SH-SY5Y (cell line): Measurements from ENCODE around the gene TMEM231.

Experiments used
- GATA2 ChIP-seq: IDR thresholded peaks from 2 replicates; pipeline ENCODE4 v1.6.1; 2011; ENCODE audit warnings: mild to moderate bottlenecking, low read depth, low read length
- GATA3 ChIP-seq: IDR thresholded peaks from 2 replicates; pipeline ENCODE4 v1.6.1; 2011; ENCODE audit warnings: low read depth, mild to moderate bottlenecking, low read length, moderate library complexity

DNA sequence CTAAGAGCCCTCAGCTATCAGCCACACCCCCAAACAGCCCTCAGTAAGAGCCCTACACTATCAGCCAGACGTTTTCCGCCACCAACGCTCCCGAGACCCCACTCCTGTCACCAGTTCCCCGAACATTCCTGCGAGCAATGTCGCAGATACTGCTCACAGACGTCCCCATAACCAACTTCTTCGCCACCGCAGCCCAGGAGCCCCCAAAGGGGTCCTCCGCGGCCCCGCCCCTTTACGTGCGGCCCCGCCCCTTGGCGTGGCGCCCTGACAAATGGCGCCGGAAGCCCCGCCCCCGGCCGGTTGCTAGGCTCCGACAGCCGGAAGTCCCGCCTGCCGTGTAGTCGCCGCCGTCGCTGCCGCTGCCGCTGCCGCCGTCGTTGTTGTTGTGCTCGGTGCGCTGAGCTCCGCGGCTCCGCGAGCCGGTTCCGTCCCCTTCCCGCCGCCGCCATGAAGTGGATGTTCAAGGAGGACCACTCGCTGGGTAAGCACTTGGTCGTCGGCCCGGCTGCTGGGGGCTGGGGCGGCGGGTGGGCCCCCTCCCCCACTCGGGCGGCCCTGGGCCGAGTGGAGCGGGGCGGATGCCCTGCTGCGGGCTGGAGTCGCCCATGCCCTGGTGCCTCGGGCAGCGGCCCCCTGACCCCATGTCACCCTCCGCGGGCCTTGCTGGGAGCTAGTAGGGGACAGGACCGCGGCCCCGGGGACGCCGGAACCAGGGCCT is 10.1 kb upstream of the TMEM231 start, which contains the start of gene GABARAPL2:
- TF ChIP-seq GATA3 (no peak), GATA2 (no peak)
